NOMO-1 treated with DMSO at 0.1 percent for 48 hours (cell line): Measurements from ENCODE around the gene GON4L.
"Not testable (repeated sequence)": the region's sequence is repeated elsewhere in the genome, so short reads cannot be mapped to it uniquely, and the experiment has no call there.

Source experiments
- DNase-seq: peaks from one replicate; lab custom pipeline; 2025; ENCODE audit not compliant: unreplicated experiment; lab: John Stamatoyannopoulos, UW

GON4L gene

DNA sequence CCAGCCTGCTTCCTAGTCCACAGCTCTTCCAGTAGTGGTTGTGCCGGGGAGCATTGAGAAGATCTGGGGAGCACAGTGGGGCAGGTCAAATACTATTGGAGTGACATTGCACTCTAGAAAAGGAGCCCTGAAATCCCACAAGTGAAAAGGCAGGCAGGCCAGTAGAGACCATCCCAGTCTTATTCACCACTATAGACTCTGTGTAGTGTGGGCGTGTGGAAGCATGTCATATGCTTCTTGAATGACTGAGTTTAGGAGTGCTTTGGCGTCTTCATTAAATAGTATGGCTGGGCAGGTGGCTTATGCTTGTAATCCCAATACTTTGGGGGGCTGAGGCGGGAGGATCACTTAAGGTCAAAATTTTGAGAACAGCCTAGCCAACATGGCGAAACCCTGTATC lies 152.6 kb downstream of the GON4L start:
- DNase-seq: not testable (repeated sequence)

DNA sequence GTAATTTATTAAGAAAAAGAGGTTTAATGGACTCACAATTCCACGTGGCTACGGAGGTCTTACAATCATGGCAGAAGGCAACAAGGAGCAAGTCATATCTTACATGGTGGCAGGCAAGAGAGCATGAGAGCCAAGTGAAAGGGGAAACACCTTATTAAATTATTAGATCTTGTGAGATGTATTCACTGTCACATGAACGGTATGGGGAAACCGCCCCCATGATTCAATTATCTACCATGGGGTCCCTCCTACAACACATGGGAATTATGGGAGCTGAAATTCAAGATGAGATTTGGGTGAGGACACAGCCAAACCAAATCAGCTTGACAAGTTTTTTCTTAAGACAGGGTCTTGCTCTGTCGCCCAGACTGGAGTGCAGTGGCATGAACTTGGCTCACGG lies 153.8 kb downstream of the GON4L start:
- DNase-seq: no peak

DNA sequence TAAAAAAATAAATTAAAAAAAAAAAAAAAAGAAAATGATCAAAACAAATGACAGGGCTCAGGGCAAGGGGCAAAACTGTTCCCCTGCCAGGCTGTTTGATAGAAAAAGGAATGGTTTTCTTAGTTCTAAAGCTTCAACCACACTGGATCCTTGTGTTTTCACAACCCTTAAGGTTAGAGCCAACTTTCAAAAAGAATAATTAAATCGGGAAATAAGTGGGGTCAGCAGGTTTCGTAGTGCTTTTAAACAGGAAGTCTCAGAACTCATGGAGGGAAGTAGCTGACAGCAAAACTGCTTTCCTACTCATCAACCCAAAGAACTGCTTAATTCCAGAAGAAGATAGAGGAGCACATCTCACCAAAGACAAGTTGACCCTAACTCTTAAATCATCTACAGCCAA lies 155.3 kb downstream of the GON4L start:
- not testable (repeated sequence) for DNase-seq
